ENCODE data around the gene IFNB1.

GRCh38 chr9:21102305-21102704, 24.6 kb upstream of the IFNB1 start:
- TF ChIP-seq CTCF (IDR thresholded peaks at IDR 0.05) = no peak
- TF ChIP-seq POLR2AphosphoS5 (IDR thresholded peaks at IDR 0.05) = no peak
- TF ChIP-seq POLR2A (IDR thresholded peaks at IDR 0.05) = no peak
